HG02588 (cell line): Measurements from ENCODE around the gene RTN3.
"Not testable (repeated sequence)": the region's sequence is repeated elsewhere in the genome, so short reads cannot be mapped to it uniquely, and the experiment has no call there.

Source experiments
- ATAC-seq: cut with Tn5 transposase; IDR thresholded peaks from one replicate; pipeline ENCODE4 v1.9.1; 2021; ENCODE audit warnings: mild to moderate bottlenecking, moderate library complexity; ENCODE audit not compliant: unreplicated experiment

RTN3 gene

GRCh38 chr11:63681321-63682065, at the start of gene RTN3:
Gene RTN3 (plus strand): TSS chr11:63681500. CDS start chr11:63681637, 137 bp downstream.
- ATAC-seq = peak; percentile 87

- no peak for ATAC-seq
These were observed 45.4 kb upstream of the RTN3 start for GRCh38 chr11:63635762-63636465.

- ATAC-seq = not testable (repeated sequence)
These were observed 42.9 kb upstream of the RTN3 start for GRCh38 chr11:63638436-63638835.

GRCh38 chr11:63639199-63639832, 42.0 kb upstream of the RTN3 start:
- ATAC-seq = no peak

GRCh38 chr11:63641727-63642126, 39.6 kb upstream of the RTN3 start:
- no peak for ATAC-seq

- ATAC-seq = no peak
These were observed 38.1 kb upstream of the RTN3 start for GRCh38 chr11:63643205-63643604.

GRCh38 chr11:63652671-63653070, 28.6 kb upstream of the RTN3 start:
- no peak for ATAC-seq

GRCh38 chr11:63660972-63661371, 20.3 kb upstream of the RTN3 start:
- no peak for ATAC-seq

GRCh38 chr11:63663809-63664208, 17.5 kb upstream of the RTN3 start:
- no peak for ATAC-seq

GRCh38 chr11:63666874-63667273, 14.4 kb upstream of the RTN3 start:
- no peak for ATAC-seq

- no peak for ATAC-seq
These were observed 13.1 kb upstream of the RTN3 start for GRCh38 chr11:63667995-63668795.

GRCh38 chr11:63670096-63670432, 11.2 kb upstream of the RTN3 start:
- no peak for ATAC-seq

- ATAC-seq = peak; percentile 41
These were observed 10.6 kb upstream of the RTN3 start for GRCh38 chr11:63670433-63671321.

GRCh38 chr11:63671322-63672155, 9.8 kb upstream of the RTN3 start, which contains the start of gene ATL3:
Gene ATL3 (minus strand): TSS chr11:63671376. CDS start chr11:63671335, 41 bp downstream.
- peak; percentile 85 for ATAC-seq

GRCh38 chr11:63672156-63672463, 9.2 kb upstream of the RTN3 start:
- ATAC-seq = no peak

GRCh38 chr11:63672936-63673539, 8.3 kb upstream of the RTN3 start:
- ATAC-seq = no peak

GRCh38 chr11:63673579-63673978, 7.7 kb upstream of the RTN3 start:
- ATAC-seq = no peak

GRCh38 chr11:63680834-63681320, 423 bp upstream of the RTN3 start:
- no peak for ATAC-seq
